K562 (cell line): ENCODE results near the gene ZNF275. TPM values are rescaled to one million over a fixed set of nuclear protein-coding genes. Genes with fewer than 3 reads are reported as not detected.
A peak's percentile ranks its signal among the peaks of the same experiment; 100 is the strongest.

Experiments used
- HNRNPLL ChIP-seq: fragments of 200-400 bp; formaldehyde crosslinking; IDR thresholded peaks from 2 replicates; pipeline ENCODE4 v1.6.1; 2017; ENCODE audit warnings: low read length, low read depth, mild to moderate bottlenecking; ENCODE audit not compliant: poor library complexity, severe bottlenecking
- NCOA2 ChIP-seq, 2 experiments: fragments of 450-650 bp; IDR thresholded peaks; 2 replicates each; pipeline ENCODE4 v1.6.1; 2018; ENCODE audit warnings: mild to moderate bottlenecking in 2 of 2, moderate library complexity in 1 of 2; ENCODE audit not compliant: partially characterized antibody in 2 of 2
- NR2F6 ChIP-seq: fragments of 450-650 bp; formaldehyde crosslinking; IDR thresholded peaks from 2 replicates; pipeline ENCODE4 v1.4.0; 2020; ENCODE audit warnings: mild to moderate bottlenecking
- NUFIP1 ChIP-seq: fragments of 450-650 bp; IDR thresholded peaks from 2 replicates; pipeline ENCODE4 v1.6.1; 2018; ENCODE audit not compliant: partially characterized antibody
- POLR2G ChIP-seq: fragments of 200-400 bp; formaldehyde crosslinking; IDR thresholded peaks from 2 replicates; pipeline ENCODE4 v1.6.1; 2017; ENCODE audit warnings: low read depth, mild to moderate bottlenecking, antibody characterized with exemption, low read length, moderate library complexity
- TEAD1 ChIP-seq, 2 experiments: fragments of 450-650 bp in 1 of 2; sonication (generic) in 1 of 2; formaldehyde crosslinking; IDR thresholded peaks; 2 replicates each; pipeline versions ENCODE4 v1.4.0 to v1.8.0; 2020 to 2022; ENCODE audit warnings: mild to moderate bottlenecking in 2 of 2, missing genetic modification reagents in 1 of 2
- ZNF184 ChIP-seq: sonication (generic); formaldehyde crosslinking; IDR thresholded peaks from 2 replicates; pipeline ENCODE4 v1.5.0; 2020; ENCODE audit warnings: missing genetic modification reagents
- ZNF318 ChIP-seq, 2 experiments: fragments of 450-650 bp; IDR thresholded peaks; 2 replicates each; pipeline ENCODE4 v1.6.1; 2016; ENCODE audit warnings: mild to moderate bottlenecking in 2 of 2, borderline replicate concordance in 1 of 2, low read depth in 1 of 2, moderate library complexity in 1 of 2
- polyA plus RNA-seq, 8 experiments: library from polyadenylated mRNA; depleted of rRNA in 4 of 8; stranded (reverse) in 5 of 8; unstranded in 3 of 8; fragments of >200 nt; fragmentation: Nextera tagmentation in 2 of 8; fragmentation: Illumina TruSeq in 1 of 8; extraction: Ambion mirVana in 2 of 8; extraction: Trizol in 1 of 8; gene quantifications; 2 replicates each; pipeline versions ENCODE4 v1.2.1 to v1.2.3, GENCODE V29; 2011 to 2014; ENCODE audit warnings: inconsistent platforms in 1 of 8, missing spikeins in 1 of 8
- total RNA-seq, 7 experiments: library from RNA; depleted of rRNA in 6 of 7; stranded (reverse); fragments of >200 nt in 6 of 7; fragmentation: Illumina TruSeq in 2 of 7; extraction: Trizol in 2 of 7; gene quantifications; 2 replicates each; pipeline versions ENCODE4 v1.2.1 to v1.2.3, GENCODE V29; 2011 to 2021; ENCODE audit warnings: low replicate concordance in 1 of 7

Gene ZNF275
- total and polyA plus RNA-seq, 9 of the 15 experiments (the other 6 are each of a cell fraction or from before 2014, with no cell fraction given) = 2.1 to 19.1 (median 12.0) TPM

- TF ChIP-seq ZNF318 (IDR thresholded peaks at IDR 0.05; ENCODE audit: borderline replicate concordance in 1 of 2, low read depth in 1 of 2) (no peak), ZNF184 (CRISPR knock-in tag) (no peak), NR2F6 (CRISPR knock-in tag) (no peak), POLR2G (no peak), NUFIP1 (no peak), NCOA2 (IDR thresholded peaks at IDR 0.05; ENCODE audit: partially characterized antibody in 2 of 2) (no peak), HNRNPLL (no peak), TEAD1 (CRISPR knock-in tag; IDR thresholded peaks at IDR 0.05) (peak in 1 of 2 experiments; percentile 35; a peak in 1 of 4 replicates)
Measured at GRCh38 chrX:153379971-153380581, 46.1 kb downstream of the ZNF275 start (continued).
